GM21526 (cell line): ENCODE data around the gene LARP4B.

Experiments used
- ATAC-seq: cut with Tn5 transposase; IDR thresholded peaks from one replicate; pipeline ENCODE4 v1.9.1; 2021; ENCODE audit warnings: moderate library complexity; ENCODE audit not compliant: unreplicated experiment, low FRiP score

LARP4B gene

GRCh38 chr10:811379-812175 is 119.9 kb downstream of the LARP4B start:
- ATAC-seq = no peak

GRCh38 chr10:810351-810846 is 121.1 kb downstream of the LARP4B start:
- no peak for ATAC-seq

- ATAC-seq = no peak
Measured at GRCh38 chr10:809671-810350, 121.7 kb downstream of the LARP4B start.

- ATAC-seq = no peak
Measured at GRCh38 chr10:807958-808353, 123.5 kb downstream of the LARP4B start.

GRCh38 chr10:807163-807957 is 124.1 kb downstream of the LARP4B start:
- ATAC-seq = no peak

GRCh38 chr10:806451-807162 is 124.9 kb downstream of the LARP4B start:
- no peak for ATAC-seq

GRCh38 chr10:805620-806305 is 125.7 kb downstream of the LARP4B start:
- ATAC-seq = no peak

GRCh38 chr10:804787-805619 is 126.5 kb downstream of the LARP4B start:
- ATAC-seq = no peak

- no peak for ATAC-seq
Measured at GRCh38 chr10:804191-804781, 127.2 kb downstream of the LARP4B start.

GRCh38 chr10:803041-803741 is 128.3 kb downstream of the LARP4B start:
- no peak for ATAC-seq

- ATAC-seq = no peak
Measured at GRCh38 chr10:802506-802905, 129.0 kb downstream of the LARP4B start.

GRCh38 chr10:797179-797578 is 134.3 kb downstream of the LARP4B start:
- ATAC-seq = no peak

GRCh38 chr10:796233-796632 is 135.3 kb downstream of the LARP4B start:
- ATAC-seq = no peak

- no peak for ATAC-seq
Measured at GRCh38 chr10:794382-794956, 137.0 kb downstream of the LARP4B start.

GRCh38 chr10:792792-793100 is 138.8 kb downstream of the LARP4B start:
- no peak for ATAC-seq

- ATAC-seq = no peak
Measured at GRCh38 chr10:792083-792791, 139.3 kb downstream of the LARP4B start.

- ATAC-seq = no peak
Measured at GRCh38 chr10:791639-792038, 139.9 kb downstream of the LARP4B start.
